HepG2 (cell line): ENCODE results near the gene TSSK2. TPM values are rescaled to one million over a fixed set of nuclear protein-coding genes. Genes with fewer than 3 reads are reported as not detected.

Experiments used
- ATAC-seq: fragments of 200-7000 bp; cut with Tn5 transposase; 3 replicates; pipeline ENCODE4 v1.9.1; 2020; ENCODE audit warnings: mild to moderate bottlenecking, moderate library complexity
- BruUV-seq: library from RNA; stranded (reverse); fragments of 400-500 nt; replicated peaks from 2 replicates; lab custom pipeline; 2021; lab: Mats Ljungman, UMichigan
- CTCF ChIA-PET: fragments of 300-600 bp; formaldehyde crosslinking; extraction: SDS; loops from one replicate; lab custom pipeline; 2021; ENCODE audit warnings: low total read pairs, inconsistent platforms, low intra/inter-chr PET ratio; lab: Yijun Ruan, JAX
- POLR2A ChIA-PET: fragments of 350-600 bp; sonication (Branson Sonifier 250); formaldehyde crosslinking; loops from one replicate; lab custom pipeline; 2020; ENCODE audit warnings: antibody characterized with exemption, inconsistent platforms; lab: Yijun Ruan, JAX
- DNase-seq: peaks from one replicate; pipeline ENCODE4 v3.0.0-alpha.2; 2015; ENCODE audit warnings: low spot score
- FAIRE-seq: peaks from 3 replicates; lab custom pipeline; 2011; peaks lifted over from hg19 to GRCh38; lab: Jason Lieb, UNC
- H2AFZ ChIP-seq: one replicate; pipeline ENCODE4 v1.6.1; 2011; ENCODE audit warnings: low read length, inconsistent platforms
- H3K27ac ChIP-seq: fragments of 300-600 bp; 3 replicates; pipeline ENCODE4 v1.8.0; 2011; ENCODE audit warnings: mixed run types, mild to moderate bottlenecking, mixed read lengths, low read length, inconsistent platforms; ENCODE audit not compliant: insufficient read depth; ENCODE audit errors: extremely low read length
- H3K27me3 ChIP-seq, 2 experiments: fragments of 200-600 bp in 1 of 2; 2 replicates in 1 of 2; 3 replicates in 1 of 2; pipeline versions ENCODE4 v1.6.0 to v1.8.0; 2011; ENCODE audit warnings: low read length in 2 of 2, mild to moderate bottlenecking in 2 of 2, moderate library complexity in 2 of 2, inconsistent platforms in 1 of 2; ENCODE audit not compliant: insufficient read depth in 2 of 2, control insufficient read depth in 1 of 2
- H3K36me3 ChIP-seq, 2 experiments: fragments of 200-600 bp in 1 of 2; replicated peaks in 1 of 2; 2 replicates in 1 of 2; 3 replicates in 1 of 2; pipeline versions ENCODE4 v1.5.1 to v1.8.0; 2011; ENCODE audit warnings: low read length in 2 of 2, inconsistent platforms in 1 of 2; ENCODE audit not compliant: insufficient read depth in 2 of 2, control insufficient read depth in 1 of 2
- H3K4me1 ChIP-seq: 2 replicates; pipeline ENCODE4 v1.5.1; 2012; ENCODE audit warnings: low read length, inconsistent platforms; ENCODE audit not compliant: insufficient read depth
- H3K4me2 ChIP-seq: 2 replicates; pipeline ENCODE4 v1.6.0; 2011; ENCODE audit warnings: low read depth, low read length, inconsistent platforms
- H3K4me3 ChIP-seq, 3 experiments: fragments of 200-600 bp in 1 of 3; sonication (generic), shearing (Covaris generic) in 1 of 3; replicated peaks in 1 of 3; 2 replicates each; pipeline ENCODE4 v1.5.1; 2011 to 2016; ENCODE audit warnings: low read length in 3 of 3, inconsistent platforms in 2 of 3, low read depth in 2 of 3, mild to moderate bottlenecking in 2 of 3, control low read depth in 1 of 3, mixed read lengths in 1 of 3; ENCODE audit not compliant: insufficient read depth in 1 of 3
- H3K79me2 ChIP-seq: one replicate; pipeline ENCODE4 v1.6.1; 2011; ENCODE audit warnings: low read length, inconsistent platforms; ENCODE audit not compliant: insufficient read depth
- H3K9ac ChIP-seq: 2 replicates; pipeline ENCODE4 v1.6.0; 2011; ENCODE audit warnings: mild to moderate bottlenecking, low read depth, low read length, inconsistent platforms; ENCODE audit not compliant: insufficient read depth
- H3K9me3 ChIP-seq: 2 replicates; pipeline ENCODE4 v1.5.1; 2012; ENCODE audit warnings: mild to moderate bottlenecking, low read length
- H4K20me1 ChIP-seq: 2 replicates; pipeline ENCODE4 v1.6.0; 2011; ENCODE audit warnings: inconsistent platforms, mild to moderate bottlenecking, low read length, moderate library complexity; ENCODE audit not compliant: insufficient read depth
- ATF5 ChIP-seq: sonication (generic); formaldehyde crosslinking; IDR thresholded peaks from 2 replicates; pipeline ENCODE4 v1.4.0; 2020; ENCODE audit warnings: mild to moderate bottlenecking, low read depth, missing genetic modification reagents
- LBX2 ChIP-seq: sonication (generic); formaldehyde crosslinking; IDR thresholded peaks from 2 replicates; pipeline ENCODE4 v1.5.0; 2020; ENCODE audit warnings: missing genetic modification reagents, mild to moderate bottlenecking, borderline replicate concordance
- NONO ChIP-seq, 2 experiments: fragments of 450-650 bp in 1 of 2; sonication (generic) in 1 of 2; formaldehyde crosslinking in 1 of 2; IDR thresholded peaks in 1 of 2; conservative IDR thresholded peaks in 1 of 2; 2 replicates each; pipeline versions ENCODE4 v1.6.1 to v1.8.0; 2017 to 2022; ENCODE audit warnings: mild to moderate bottlenecking in 1 of 2, missing genetic modification reagents in 1 of 2, moderate library complexity in 1 of 2
- PRDM4 ChIP-seq: sonication (generic); formaldehyde crosslinking; IDR thresholded peaks from 2 replicates; pipeline ENCODE4 v1.9.0; 2021; ENCODE audit warnings: missing genetic modification reagents, borderline replicate concordance
- ZNF75D ChIP-seq: sonication (generic); formaldehyde crosslinking; IDR thresholded peaks from 2 replicates; pipeline ENCODE4 v1.8.1; 2023; ENCODE audit warnings: missing genetic modification reagents, mild to moderate bottlenecking, borderline replicate concordance
- WGBS: methylation state at CpG from one replicate; pipeline ENCODE4 v1.1.6; 2017; ENCODE audit warnings: low lambda C conversion rate; 5-methylcytosine and 5-hydroxymethylcytosine counted together
- in situ Hi-C: cut with HindIII; loops from 2 replicates; pipeline ENCODE4 v1.10.0; 2017; ENCODE audit warnings: low pct_unique_long_range_greater_than_20kb; ENCODE audit not compliant: extremely low pct_ligation_motif_present
- intact Hi-C: fragments of 100-400 bp; cut with micrococcal nuclease; formaldehyde crosslinking; loops from one replicate; pipeline ENCODE4 v1.10.0; 2022; ENCODE audit not compliant: unreplicated experiment
- polyA plus RNA-seq, 8 experiments: library from polyadenylated mRNA; depleted of rRNA in 3 of 8; stranded (reverse) in 7 of 8; unstranded in 1 of 8; fragments of >200 nt; fragmentation: Illumina TruSeq in 4 of 8; extraction: Trizol in 4 of 8; gene quantifications; 2 replicates each; pipeline versions ENCODE4 v1.2.1 to v1.2.3, GENCODE V29; 2011 to 2016; ENCODE audit warnings: low read depth in 4 of 8, missing spikeins in 1 of 8, mixed read lengths in 1 of 8; ENCODE audit not compliant: insufficient read depth in 1 of 8
- total RNA-seq, 5 experiments: library from RNA; depleted of rRNA; stranded (reverse); fragments of >200 nt; fragmentation: Illumina TruSeq; extraction: Trizol; gene quantifications; 2 replicates each; pipeline ENCODE4 v1.2.3, GENCODE V29; 2016; ENCODE audit warnings: low read depth in 1 of 5

TSSK2 gene
- total and polyA plus RNA-seq, 2 of the 13 experiments (the other 11 are each of a cell fraction or from before 2014, with no cell fraction given), result not detected

GRCh38 chr22:19151329-19152191 is 20.5 kb downstream of the TSSK2 start:
- no peaks in the 10 kb centered on the region for H4K20me1 ChIP-seq
- FAIRE-seq (no peak), ATAC-seq (no peak), DNase-seq (no peak)
- H3K27ac ChIP-seq, result no peak overlapping the region
- no peak overlapping the region for H3K4me2 ChIP-seq
- no peak overlapping the region for H3K4me3 ChIP-seq
- no peak overlapping the region for H3K9ac ChIP-seq
- CTCF ChIA-PET, result no interaction called here
- H3K27me3 ChIP-seq, result peaks cover 7 to 56% of the 10 kb centered on the region in 2 experiments; a peak in 4 of 5 replicates
- in situ Hi-C loops (no loop called here), intact Hi-C loops (no loop called here)
- H3K79me2 ChIP-seq, result no peaks in the 10 kb centered on the region
- no peaks in the 10 kb centered on the region for H3K4me1 ChIP-seq
- TF ChIP-seq ZNF75D (CRISPR knock-in tag) (no peak), ATF5 (CRISPR knock-in tag) (no peak), LBX2 (no peak), PRDM4 (CRISPR knock-in tag) (no peak), NONO (IDR thresholded peaks at IDR 0.05) (no peak), NONO (CRISPR knock-in tag; conservative IDR thresholded peaks at IDR 0.05) (no peak)
- H2AFZ ChIP-seq, result no peak overlapping the region
- WGBS, result 31% methylated on average over 9 of the region's 10 CpGs
- H3K9me3 ChIP-seq, result no peaks in the 10 kb centered on the region
- no TSS peak for BruUV-seq
- POLR2A ChIA-PET, result no interaction called here
- no peaks in the 10 kb centered on the region for H3K36me3 ChIP-seq
